Skeletal muscle cell (primary cell): ENCODE results near the gene ZDHHC14.

Experiments
- DNase-seq: peaks from one replicate; pipeline ENCODE4 v3.0.0-alpha.2; 2010; ENCODE audit warnings: low read depth
- H3K4me3 ChIP-seq: 2 replicates; pipeline ENCODE4 v1.5.1; 2011; ENCODE audit warnings: low read depth, mild to moderate bottlenecking, control low read depth, low read length, moderate library complexity

The ZDHHC14 gene

GRCh38 chr6:157615951-157616350 lies 235.0 kb downstream of the ZDHHC14 start:
- no peak for DNase-seq
- H3K4me3 ChIP-seq = no peak overlapping the region

- no peak overlapping the region for H3K4me3 ChIP-seq
- no peak for DNase-seq
Measured at GRCh38 chr6:157620944-157621343, 240.0 kb downstream of the ZDHHC14 start.

DNA sequence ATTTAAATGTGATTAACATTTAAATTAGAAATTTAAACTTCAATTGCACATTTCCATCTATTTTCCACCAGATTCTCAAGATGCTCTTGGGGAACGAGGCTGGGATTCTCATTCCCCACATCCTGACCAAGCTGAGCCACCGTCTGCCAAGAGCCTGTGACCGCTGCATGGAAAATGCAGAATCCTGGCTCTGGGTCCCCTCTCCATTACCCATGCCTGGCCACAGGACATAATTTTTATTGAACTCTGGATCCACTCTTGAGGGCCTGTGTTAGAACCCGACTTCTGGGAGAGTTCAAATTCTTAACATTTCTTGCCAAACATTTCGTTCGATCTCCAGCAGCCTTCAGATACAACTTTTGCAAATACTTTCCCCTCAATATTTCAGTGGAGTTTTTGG lies 240.4 kb downstream of the ZDHHC14 start:
- no peak for DNase-seq
- H3K4me3 ChIP-seq = no peak overlapping the region

DNA sequence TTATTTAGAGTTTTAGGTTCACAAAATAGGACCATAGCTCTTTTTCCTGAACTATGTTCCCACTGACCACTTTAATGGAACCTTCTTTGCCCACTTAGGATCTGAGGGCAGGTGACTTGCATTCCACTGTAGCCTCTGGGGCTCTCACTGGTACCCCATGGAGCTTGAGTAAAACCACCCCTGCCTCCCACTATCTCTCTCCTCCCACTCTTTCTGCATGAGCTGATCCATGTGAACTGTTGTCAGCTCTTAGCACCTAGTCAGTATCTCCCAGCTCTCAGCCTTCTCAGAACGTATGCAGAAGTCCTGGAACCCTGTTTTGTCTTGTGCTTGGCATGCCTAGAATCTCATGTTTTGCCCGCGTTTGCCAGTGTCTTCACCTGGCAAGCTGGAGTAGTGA lies 241.4 kb downstream of the ZDHHC14 start:
- DNase-seq = no peak
- H3K4me3 ChIP-seq = no peak overlapping the region

GRCh38 chr6:157625111-157625510 lies 244.1 kb downstream of the ZDHHC14 start:
- no peak overlapping the region for H3K4me3 ChIP-seq
- DNase-seq = no peak

DNA sequence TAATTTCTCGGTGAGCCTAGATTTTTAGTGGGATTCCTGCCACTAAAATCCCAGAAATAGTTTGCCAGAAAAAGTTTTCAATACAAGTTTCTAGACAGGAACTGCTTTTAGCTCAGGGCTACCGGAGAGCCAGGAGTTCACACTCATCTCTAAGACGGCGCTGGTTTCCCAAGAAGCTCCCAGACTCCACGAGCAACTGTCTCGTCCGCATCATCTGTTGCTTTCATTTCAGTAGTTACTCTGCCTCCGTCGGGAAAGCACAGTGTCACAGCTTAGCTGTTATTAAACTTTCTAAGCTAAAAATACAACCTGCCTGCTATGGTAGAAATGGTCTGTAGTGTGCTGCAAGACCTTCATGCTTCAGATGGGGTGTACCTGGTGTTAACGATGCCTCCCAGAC lies 244.8 kb downstream of the ZDHHC14 start:
- no peak for DNase-seq
- H3K4me3 ChIP-seq = no peak overlapping the region

DNA sequence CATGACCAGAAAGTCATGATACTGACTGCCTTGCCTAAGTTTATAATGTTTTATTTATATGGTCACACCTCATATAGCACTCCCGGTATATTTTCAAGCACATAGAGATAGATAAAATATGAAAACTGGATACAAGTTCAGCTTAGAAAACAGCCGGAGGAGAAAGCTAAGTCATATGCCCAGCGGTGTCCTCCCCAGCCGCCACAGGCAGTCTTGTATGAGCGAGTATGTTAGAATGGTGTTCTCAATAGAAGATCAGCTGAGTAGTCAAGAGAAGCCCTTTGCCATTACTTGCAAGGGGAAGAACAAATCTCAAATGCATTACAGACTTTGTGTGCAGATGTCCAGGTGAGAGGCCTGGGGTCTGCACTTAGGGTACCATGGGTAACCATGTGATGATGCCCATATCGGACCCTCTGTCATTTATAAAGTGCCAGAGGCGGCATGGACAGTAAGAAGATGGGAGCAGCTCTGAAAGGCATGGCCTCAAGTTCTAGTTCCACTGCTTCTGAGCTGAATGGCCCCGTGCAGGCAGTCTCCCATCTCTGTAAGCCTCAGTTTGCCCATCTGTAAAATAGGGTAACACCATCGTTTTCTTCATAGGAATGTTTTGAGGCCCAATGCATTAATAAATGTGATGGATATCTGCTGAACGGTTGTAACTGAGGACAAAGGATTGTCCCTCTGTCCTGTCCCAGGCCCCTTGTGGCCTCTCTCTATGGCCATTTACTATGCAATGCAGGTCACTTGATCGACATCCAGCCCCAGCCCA lies 246.4 kb downstream of the ZDHHC14 start:
- H3K4me3 ChIP-seq = no peak overlapping the region
- DNase-seq = no peak

DNA sequence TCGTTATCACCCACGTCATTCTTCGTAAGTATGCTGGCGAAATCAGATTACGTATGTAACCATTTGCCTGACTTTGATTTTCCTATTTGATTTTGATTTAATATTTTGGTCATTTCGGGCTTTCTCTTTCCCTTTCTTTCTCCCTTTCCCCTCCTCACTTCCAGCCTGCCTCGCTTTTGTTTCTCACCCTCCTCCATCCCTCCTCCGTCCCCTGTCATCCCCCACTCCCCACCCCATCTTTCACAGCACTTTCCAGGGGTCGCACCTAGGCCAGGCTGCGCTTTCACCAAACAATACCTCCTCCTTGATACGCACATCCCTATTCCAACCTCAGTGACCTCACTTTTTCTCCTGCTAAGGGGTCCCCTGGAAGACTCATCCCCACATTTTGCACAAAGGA lies 247.5 kb downstream of the ZDHHC14 start:
- H3K4me3 ChIP-seq = no peak overlapping the region
- DNase-seq = no peak

DNA sequence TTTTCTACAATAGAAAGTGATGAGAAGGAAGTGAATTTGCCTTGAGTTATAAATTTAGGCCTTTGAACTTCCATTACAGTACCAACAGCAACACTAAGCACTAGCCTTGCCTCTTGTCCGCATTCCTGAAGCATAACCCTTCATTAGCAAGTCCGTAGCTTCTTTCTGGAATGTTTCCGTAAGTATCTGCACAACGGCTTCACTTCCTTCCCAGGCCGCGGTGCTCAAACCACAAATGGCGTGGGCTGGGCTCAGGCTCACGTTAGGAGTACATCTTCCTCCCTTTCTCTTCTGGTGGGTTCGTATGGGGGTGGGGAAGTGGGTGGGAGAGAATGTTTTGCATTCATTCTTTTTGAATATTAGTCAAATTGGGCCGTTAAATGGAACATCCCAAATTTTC lies 248.2 kb downstream of the ZDHHC14 start:
- no peak for DNase-seq
- no peak overlapping the region for H3K4me3 ChIP-seq

- DNase-seq = no peak
Measured at GRCh38 chr6:157630463-157631080, 249.6 kb downstream of the ZDHHC14 start.

DNA sequence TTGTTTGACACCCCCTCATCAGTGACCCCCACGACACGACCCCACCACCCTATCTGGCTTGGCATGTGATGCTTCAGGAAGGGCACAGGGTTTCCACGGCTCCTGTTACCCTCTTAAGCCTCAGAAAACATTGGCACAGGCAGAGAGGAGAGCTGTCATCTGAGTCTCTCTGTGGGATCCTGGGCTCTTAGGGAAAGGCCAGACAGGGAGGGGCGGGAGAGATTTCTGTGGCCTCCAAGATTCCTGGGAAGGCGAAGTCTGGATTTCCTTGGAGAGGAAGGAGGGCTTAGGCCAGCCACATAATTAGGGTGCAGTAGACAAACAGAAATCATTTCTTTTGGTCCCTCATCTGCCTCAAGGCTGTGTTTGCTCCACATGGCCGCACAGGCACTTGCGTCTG lies 250.4 kb downstream of the ZDHHC14 start:
- no peak overlapping the region for H3K4me3 ChIP-seq
- DNase-seq = no peak

More at GRCh38 chr6:157630463-157631080, 249.6 kb downstream of the ZDHHC14 start:
- no peak overlapping the region for H3K4me3 ChIP-seq

- DNase-seq = no peak
- no peak overlapping the region for H3K4me3 ChIP-seq
Measured at GRCh38 chr6:157631838-157632614, 251.0 kb downstream of the ZDHHC14 start.

- H3K4me3 ChIP-seq = no peak overlapping the region
- peak; percentile 66 for DNase-seq
Measured at GRCh38 chr6:157632821-157633220, 251.8 kb downstream of the ZDHHC14 start.

DNA sequence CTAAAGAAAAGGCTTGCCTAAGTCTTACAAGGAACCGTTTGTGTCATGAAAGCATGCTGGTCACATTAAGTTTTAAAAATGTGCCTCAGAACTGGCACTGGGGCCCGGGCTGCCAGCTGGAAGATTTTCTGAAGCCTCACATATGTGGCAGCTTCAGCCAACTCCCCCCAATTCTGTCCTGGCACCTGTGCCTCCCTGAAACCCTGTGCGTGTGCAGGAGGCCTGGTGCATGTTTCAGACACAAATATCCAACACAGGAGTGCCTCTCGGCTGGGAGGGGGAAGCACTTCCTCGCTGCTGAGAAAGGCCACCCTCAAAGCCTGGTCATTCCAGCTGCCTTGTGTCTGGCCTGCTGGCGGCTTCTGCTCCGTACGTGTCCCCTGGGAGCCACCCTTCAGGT lies 253.6 kb downstream of the ZDHHC14 start:
- DNase-seq = no peak
- H3K4me3 ChIP-seq = no peak overlapping the region

DNA sequence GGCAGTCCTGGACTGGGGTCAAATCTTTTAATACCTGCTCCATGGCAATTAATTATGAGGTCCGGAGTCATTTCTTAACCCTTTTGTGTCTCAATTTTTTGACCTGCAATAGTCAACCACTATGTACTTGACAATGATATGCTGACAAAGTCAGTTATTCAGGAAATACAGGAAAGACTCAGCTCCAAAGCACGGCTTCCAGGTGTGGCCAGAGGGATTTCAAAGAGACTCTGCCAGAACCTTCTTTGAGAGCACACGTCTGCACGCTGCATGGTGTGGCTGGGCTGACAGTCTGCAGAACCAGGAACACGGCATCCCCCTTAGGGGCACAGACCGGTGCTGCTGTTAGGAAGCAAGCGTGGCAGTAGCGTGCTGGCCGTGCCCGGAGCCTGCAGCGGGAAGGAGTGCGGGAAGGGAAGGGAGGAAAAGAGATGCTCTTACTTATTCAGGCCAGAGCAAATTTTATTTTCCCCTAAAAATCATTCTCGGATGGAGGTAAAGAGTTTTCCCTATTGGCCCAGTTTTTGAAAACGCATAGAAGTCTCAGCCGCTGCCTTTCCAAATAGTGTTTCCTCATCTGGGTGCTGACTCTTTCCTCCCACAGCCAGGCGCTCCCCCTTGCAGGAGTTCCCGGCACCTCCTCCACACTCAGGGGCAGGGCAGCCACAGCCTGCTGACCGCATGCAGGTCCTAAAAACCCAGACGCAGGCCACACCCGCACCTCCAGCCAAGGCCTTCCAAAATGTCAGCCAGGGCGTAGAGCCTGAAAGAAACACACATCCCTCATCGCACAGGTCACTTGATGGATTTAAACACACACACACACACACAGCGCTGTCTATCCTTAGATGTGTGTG lies 254.6 kb downstream of the ZDHHC14 start:
- H3K4me3 ChIP-seq = no peak overlapping the region
- no peak for DNase-seq

DNA sequence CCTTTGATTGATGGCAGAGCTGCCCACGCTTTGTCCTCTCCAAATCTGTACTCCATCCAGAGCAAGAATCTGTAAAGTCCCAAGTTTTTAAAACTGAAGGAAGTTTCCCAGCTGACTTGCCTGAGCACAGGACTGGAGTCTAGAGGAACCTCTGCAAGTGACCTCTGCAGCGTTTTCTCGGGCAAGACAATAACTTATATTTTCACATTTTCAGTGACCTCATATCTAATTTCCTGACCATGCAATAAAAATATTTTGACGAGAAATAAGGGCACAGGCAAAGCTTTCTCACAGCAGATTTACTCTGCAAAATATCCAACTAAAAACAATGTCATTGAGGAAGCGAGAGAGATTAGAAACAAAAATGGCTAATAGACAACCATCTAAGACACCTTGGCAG lies 256.5 kb downstream of the ZDHHC14 start:
- H3K4me3 ChIP-seq = no peak overlapping the region
- DNase-seq = no peak

DNA sequence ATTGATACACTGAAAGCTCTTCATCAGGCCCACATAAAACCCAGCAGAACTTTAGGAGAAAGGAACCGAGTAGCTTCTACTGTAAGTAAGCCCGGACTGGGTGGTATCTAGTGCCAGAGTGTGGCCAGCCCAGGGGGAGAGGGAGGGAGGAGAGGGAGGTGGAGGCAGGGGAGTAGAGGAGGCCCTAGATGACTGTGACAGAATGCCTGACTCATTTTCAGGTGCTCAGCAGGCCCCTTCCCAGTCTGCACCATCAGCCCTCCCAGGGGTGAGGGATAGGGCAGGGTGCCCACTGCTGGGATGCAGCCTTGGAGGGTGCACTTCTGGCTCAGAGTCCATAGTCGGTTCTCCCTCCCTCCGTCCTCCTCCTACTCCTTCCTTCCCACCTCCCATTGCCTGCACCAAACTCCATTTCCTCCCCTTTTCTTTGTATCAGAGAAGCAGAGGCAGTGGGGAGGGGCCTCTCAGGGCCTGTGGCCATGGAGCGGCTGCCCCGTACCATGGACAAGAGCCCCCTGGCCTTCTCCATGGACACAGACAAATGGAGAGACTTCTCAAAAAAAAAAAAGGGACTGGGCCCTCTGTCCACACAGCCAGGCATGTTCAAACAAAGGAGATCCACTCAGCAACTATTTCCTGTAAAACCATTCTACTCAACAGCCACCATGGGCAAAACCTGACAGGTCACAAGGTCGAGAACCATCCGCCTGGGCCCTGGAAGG lies 257.1 kb downstream of the ZDHHC14 start:
- no peak for DNase-seq
- H3K4me3 ChIP-seq = no peak overlapping the region

DNA sequence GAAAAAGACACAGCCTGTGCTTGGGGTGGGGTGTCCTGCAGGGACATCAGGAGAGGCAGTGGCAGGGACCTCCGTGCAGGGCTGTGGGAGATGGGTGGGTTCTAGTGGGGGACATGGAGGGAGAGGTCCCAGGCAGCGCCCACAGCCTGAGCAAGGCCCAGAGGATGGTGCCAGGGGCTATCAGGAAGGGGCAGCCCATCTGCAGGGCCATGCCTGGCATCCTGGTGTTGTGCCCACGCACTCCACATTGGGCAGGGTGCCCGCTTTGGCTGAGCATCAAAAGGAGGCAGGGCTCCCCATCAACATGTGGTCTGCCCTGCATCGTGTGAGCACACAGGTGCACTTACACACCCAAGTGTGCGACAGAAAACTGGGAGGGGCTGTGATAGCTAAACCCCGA lies 257.8 kb downstream of the ZDHHC14 start:
- H3K4me3 ChIP-seq = no peak overlapping the region
- DNase-seq = no peak
